ENCODE measurements around the gene CFAP20. TPM values are rescaled to one million over a fixed set of nuclear protein-coding genes. Genes with fewer than 3 reads are reported as not detected.
"Not testable (repeated sequence)": the region's sequence is repeated elsewhere in the genome, so short reads cannot be mapped to it uniquely, and the experiment has no call there.

CFAP20 gene
- total and polyA plus RNA-seq, 2 experiments from 2014 or later, result 61.1 to 81.7 TPM

DNA sequence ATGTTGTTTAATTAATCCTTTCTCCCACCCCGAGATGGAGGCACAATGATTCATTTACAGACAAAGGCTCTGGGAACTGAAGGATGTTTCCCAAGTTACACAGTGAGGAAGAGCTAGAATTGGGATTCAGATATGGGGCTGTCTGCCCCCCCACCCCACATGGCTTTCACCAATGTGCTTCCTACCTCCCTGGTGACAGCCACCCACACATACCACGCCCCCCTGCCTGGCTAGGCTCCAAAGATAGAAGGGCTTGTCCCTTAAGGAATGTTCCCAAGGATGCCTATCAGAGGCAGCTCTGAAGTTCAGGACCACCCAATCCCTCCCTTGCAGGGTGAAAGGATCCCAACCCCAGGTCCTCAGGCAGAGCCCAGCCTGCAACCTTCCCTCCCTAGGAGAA, 32.9 kb downstream of the CFAP20 start (continued):
- TF ChIP-seq, protein P1, sequence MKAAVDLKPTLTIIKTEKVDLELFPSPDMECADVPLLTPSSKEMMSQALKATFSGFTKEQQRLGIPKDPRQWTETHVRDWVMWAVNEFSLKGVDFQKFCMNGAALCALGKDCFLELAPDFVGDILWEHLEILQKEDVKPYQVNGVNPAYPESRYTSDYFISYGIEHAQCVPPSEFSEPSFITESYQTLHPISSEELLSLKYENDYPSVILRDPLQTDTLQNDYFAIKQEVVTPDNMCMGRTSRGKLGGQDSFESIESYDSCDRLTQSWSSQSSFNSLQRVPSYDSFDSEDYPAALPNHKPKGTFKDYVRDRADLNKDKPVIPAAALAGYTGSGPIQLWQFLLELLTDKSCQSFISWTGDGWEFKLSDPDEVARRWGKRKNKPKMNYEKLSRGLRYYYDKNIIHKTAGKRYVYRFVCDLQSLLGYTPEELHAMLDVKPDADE (IDR thresholded peaks at IDR 0.05), result no peak
- TF ChIP-seq JUNB (IDR thresholded peaks at IDR 0.05; ENCODE audit: unreplicated experiment) (no peak), STAT1 (IDR thresholded peaks at IDR 0.05; ENCODE audit: unreplicated experiment) (no peak), ZNF114 (CRISPR knock-in tag; IDR thresholded peaks at IDR 0.05) (no peak), NANOG (IDR thresholded peaks at IDR 0.05; ENCODE audit: borderline replicate concordance) (no peak), EZH2phosphoT487 (IDR thresholded peaks at IDR 0.05; ENCODE audit: unreplicated experiment) (no peak), CREB1 (CRISPR knock-in tag; IDR thresholded peaks at IDR 0.05; ENCODE audit: low read depth) (no peak), ZNF331 (CRISPR knock-in tag; IDR thresholded peaks at IDR 0.05; ENCODE audit: low read depth) (no peak), POLR2AphosphoS5 (IDR thresholded peaks at IDR 0.05; ENCODE audit: low read depth) (no peak)

GRCh38 chr16:58095575-58095960, 33.6 kb downstream of the CFAP20 start:
- H3K9me3 Mint-ChIP-seq; H3K9me2 ChIP-seq (ENCODE audit: insufficient read depth); H2AFZ ChIP-seq; H3K36me3 ChIP-seq (ENCODE audit: insufficient read depth); H3K27me3 ChIP-seq (ENCODE audit: insufficient read depth); H3K79me2 ChIP-seq (replicated peaks; ENCODE audit: insufficient read depth); H3K4me1 ChIP-seq (ENCODE audit: insufficient read depth); H3K27ac Mint-ChIP-seq; H3K36me3 Mint-ChIP-seq (ENCODE audit: low read depth); H3K4me3 ChIP-seq; ATAC-seq; DNase-seq (ENCODE audit: low spot score); H3K4me3 Mint-ChIP-seq; H4K20me1 ChIP-seq (replicated peaks; ENCODE audit: insufficient read depth); H3K27ac ChIP-seq (ENCODE audit: low read depth); H3F3A ChIP-seq (replicated peaks; ENCODE audit: low read depth); H3K4me2 ChIP-seq: not testable (repeated sequence)
- peaks cover 30% of the 10 kb centered on the region for H3K27me3 Mint-ChIP-seq (ENCODE audit: insufficient read depth, low read depth, poor library complexity)
- peaks cover 19% of the 10 kb centered on the region for H3K4me1 Mint-ChIP-seq

DNA sequence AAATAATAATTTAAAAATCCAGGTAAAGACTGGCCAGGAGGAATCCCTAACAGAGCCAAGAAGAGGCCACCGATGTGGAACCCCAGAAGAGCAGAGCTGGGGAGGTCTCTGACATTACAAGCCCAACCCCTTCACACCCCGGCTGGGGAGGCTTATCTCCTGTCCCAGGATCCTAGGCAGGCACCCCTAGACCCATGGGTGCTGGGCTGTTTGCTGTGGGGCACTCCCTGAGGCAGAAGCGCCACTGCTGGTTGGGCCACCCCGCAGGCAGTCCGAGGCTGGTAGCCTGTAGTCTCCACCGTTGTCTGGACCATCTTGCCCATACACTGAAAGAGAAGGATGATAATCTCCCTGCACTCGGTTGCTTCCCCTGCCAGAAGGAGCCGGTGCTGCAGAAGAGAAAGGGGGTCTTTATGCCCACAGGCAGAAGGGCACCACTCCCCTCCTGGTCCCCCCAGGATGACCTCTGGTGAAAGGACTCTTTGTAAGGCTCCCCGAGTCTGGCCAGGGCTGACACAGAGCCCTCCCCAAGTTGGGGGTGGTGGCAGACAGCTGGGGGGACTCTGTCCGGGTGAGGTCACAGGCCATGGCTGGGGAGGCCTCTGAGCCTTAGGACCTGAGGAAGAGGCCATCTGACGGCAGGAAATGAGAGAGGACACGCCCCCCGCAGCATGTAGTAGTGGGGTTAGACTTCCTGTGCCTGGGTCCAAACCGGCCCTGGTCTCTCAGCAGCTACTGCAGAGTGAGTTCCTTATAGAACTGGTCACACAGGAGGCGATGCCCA, 34.2 kb downstream of the CFAP20 start:
- Histone ChIP-seq H3K79me2 (replicated peaks; ENCODE audit: insufficient read depth) (no peaks in the 10 kb centered on the region), H3K4me3 (no peak overlapping the region), H3K27me3 (ENCODE audit: insufficient read depth) (no peaks in the 10 kb centered on the region), H3K4me2 (no peak overlapping the region), H3K36me3 (ENCODE audit: insufficient read depth) (no peaks in the 10 kb centered on the region), H3K27ac (ENCODE audit: low read depth) (no peak overlapping the region), H3K9me2 (ENCODE audit: insufficient read depth) (no peaks in the 10 kb centered on the region), H4K20me1 (replicated peaks; ENCODE audit: insufficient read depth) (no peaks in the 10 kb centered on the region), H2AFZ (no peak overlapping the region), H3K4me1 (ENCODE audit: insufficient read depth) (peaks cover 6% of the 10 kb centered on the region; the same call in 1 of the 2 replicates), H3F3A (replicated peaks; ENCODE audit: low read depth) (no peaks in the 10 kb centered on the region)
- Mint-ChIP-seq H3K27me3 (ENCODE audit: insufficient read depth, low read depth, poor library complexity) (peaks cover 28% of the 10 kb centered on the region), H3K9me3 (no peaks in the 10 kb centered on the region; the same call in 2 of the 3 replicates), H3K36me3 (ENCODE audit: low read depth) (no peaks in the 10 kb centered on the region), H3K27ac (no peak overlapping the region), H3K4me1 (peaks cover 19% of the 10 kb centered on the region), H3K4me3 (no peak overlapping the region)
- TF ChIP-seq CREB1 (CRISPR knock-in tag; IDR thresholded peaks at IDR 0.05; ENCODE audit: low read depth), result no peak
- TF ChIP-seq EZH2phosphoT487 (IDR thresholded peaks at IDR 0.05; ENCODE audit: unreplicated experiment), result no peak
- no peak for TF ChIP-seq NANOG (IDR thresholded peaks at IDR 0.05; ENCODE audit: borderline replicate concordance)
- DNase-seq (ENCODE audit: low spot score) (no peak), ATAC-seq (no peak)

Data from GM23338 (cell line).